Measurements from ENCODE around the gene ANKS1B.

ANKS1B gene

GRCh38 chr12:98817742-98818141 is 1167.0 kb downstream of the ANKS1B start:
- no peak for DNase-seq (ENCODE audit: low spot score)

- DNase-seq (ENCODE audit: low spot score) = no peak
Observed at GRCh38 chr12:98816720-98817119, 1168.0 kb downstream of the ANKS1B start.

GRCh38 chr12:98814254-98814653 is 1170.5 kb downstream of the ANKS1B start:
- no peak for DNase-seq (ENCODE audit: low spot score)

GRCh38 chr12:98812225-98812624 is 1172.5 kb downstream of the ANKS1B start:
- no peak for DNase-seq (ENCODE audit: low spot score)

GRCh38 chr12:98808243-98808875 is 1176.4 kb downstream of the ANKS1B start:
- DNase-seq (ENCODE audit: low spot score) = peak; percentile 47

- no peak for DNase-seq (ENCODE audit: low spot score)
Observed at GRCh38 chr12:98807187-98807586, 1177.5 kb downstream of the ANKS1B start.

GRCh38 chr12:98803468-98804209 is 1181.1 kb downstream of the ANKS1B start:
- DNase-seq (ENCODE audit: low spot score) = no peak

GRCh38 chr12:98799822-98800221 is 1184.9 kb downstream of the ANKS1B start:
- no peak for DNase-seq (ENCODE audit: low spot score)

- DNase-seq (ENCODE audit: low spot score) = no peak
Observed at GRCh38 chr12:98799146-98799810, 1185.5 kb downstream of the ANKS1B start.

GRCh38 chr12:98797200-98797599 is 1187.5 kb downstream of the ANKS1B start:
- no peak for DNase-seq (ENCODE audit: low spot score)

- DNase-seq (ENCODE audit: low spot score) = no peak
Observed at GRCh38 chr12:98796745-98797144, 1188.0 kb downstream of the ANKS1B start.

- no peak for DNase-seq (ENCODE audit: low spot score)
Observed at GRCh38 chr12:98793121-98793520, 1191.6 kb downstream of the ANKS1B start.

GRCh38 chr12:98791406-98791805 is 1193.3 kb downstream of the ANKS1B start:
- no peak for DNase-seq (ENCODE audit: low spot score)

GRCh38 chr12:98788396-98788795 is 1196.3 kb downstream of the ANKS1B start:
- DNase-seq (ENCODE audit: low spot score) = no peak

- DNase-seq (ENCODE audit: low spot score) = no peak
Observed at GRCh38 chr12:98786653-98787052, 1198.1 kb downstream of the ANKS1B start.

GRCh38 chr12:98783420-98783819 is 1201.3 kb downstream of the ANKS1B start:
- no peak for DNase-seq (ENCODE audit: low spot score)

GRCh38 chr12:98780261-98780660 is 1204.5 kb downstream of the ANKS1B start:
- DNase-seq (ENCODE audit: low spot score) = no peak

- no peak for DNase-seq (ENCODE audit: low spot score)
Observed at GRCh38 chr12:98772818-98773217, 1211.9 kb downstream of the ANKS1B start.

- DNase-seq (ENCODE audit: low spot score) = no peak
Observed at GRCh38 chr12:98771811-98772752, 1212.7 kb downstream of the ANKS1B start.

GRCh38 chr12:98770230-98770629 is 1214.5 kb downstream of the ANKS1B start:
- DNase-seq (ENCODE audit: low spot score) = no peak

GRCh38 chr12:98769068-98769467 is 1215.7 kb downstream of the ANKS1B start:
- DNase-seq (ENCODE audit: low spot score) = no peak

- DNase-seq (ENCODE audit: low spot score) = peak; percentile 58
Observed at GRCh38 chr12:98767248-98767647, 1217.5 kb downstream of the ANKS1B start.

Measured in putamen (tissue), 1 donor.